Endothelial cell of umbilical vein (primary cell): Measurements from ENCODE around the gene PTPN14. TPM values are rescaled to one million over a fixed set of nuclear protein-coding genes. Genes with fewer than 3 reads are reported as not detected.

Source experiments
- BruUV-seq: library from RNA; stranded (reverse); fragments of 400-500 nt; replicated peaks from 2 replicates; lab custom pipeline; 2021; lab: Mats Ljungman, UMichigan
- CTCF ChIA-PET: fragments of 300-600, 350-600 bp; sonication (Branson Sonifier 250); formaldehyde crosslinking; loops from one replicate; lab custom pipeline; 2021; ENCODE audit warnings: antibody characterized with exemption, inconsistent platforms; lab: Charles Lee
- POLR2A ChIA-PET: fragments of 300-600, 350-600 bp; sonication (Branson Sonifier 250); formaldehyde crosslinking; loops from one replicate; lab custom pipeline; 2021; ENCODE audit warnings: antibody characterized with exemption, inconsistent platforms; lab: Charles Lee
- DNase-seq: peaks from one replicate; pipeline ENCODE4 v3.0.0-alpha.2; 2011; ENCODE audit warnings: low read depth, low spot score
- FAIRE-seq: peaks from 2 replicates; lab custom pipeline; 2011; peaks lifted over from hg19 to GRCh38; lab: Jason Lieb, UNC
- H2AFZ ChIP-seq: 2 replicates; pipeline ENCODE4 v1.6.0; 2012; ENCODE audit warnings: low read depth, low read length, control low read depth, inconsistent platforms
- H3K27ac ChIP-seq: 2 replicates; pipeline ENCODE4 v1.5.1; 2011; ENCODE audit warnings: low read depth, mild to moderate bottlenecking, control low read depth, low read length, moderate library complexity; ENCODE audit not compliant: insufficient read depth
- H3K27me3 ChIP-seq, 2 experiments: 2 replicates each; pipeline versions ENCODE4 v1.6.0 to v1.6.1; 2011; ENCODE audit warnings: low read length in 2 of 2, mixed read lengths in 1 of 2; ENCODE audit not compliant: control insufficient read depth in 2 of 2, insufficient read depth in 2 of 2
- H3K36me3 ChIP-seq, 2 experiments: 2 replicates in 1 of 2; 3 replicates in 1 of 2; pipeline ENCODE4 v1.5.1; 2011; ENCODE audit warnings: low read length in 2 of 2, mild to moderate bottlenecking in 1 of 2, moderate library complexity in 1 of 2; ENCODE audit not compliant: control insufficient read depth in 2 of 2, insufficient read depth in 2 of 2; ENCODE audit errors: extremely low read depth in 1 of 2
- H3K4me1 ChIP-seq: 3 replicates; pipeline ENCODE4 v1.5.1; 2011; ENCODE audit warnings: mild to moderate bottlenecking, low read length; ENCODE audit not compliant: control insufficient read depth, insufficient read depth; ENCODE audit errors: extremely low read depth
- H3K4me2 ChIP-seq: 2 replicates; pipeline ENCODE4 v1.6.1; 2011; ENCODE audit warnings: low read length, control low read depth, mixed read lengths; ENCODE audit not compliant: insufficient read depth
- H3K4me3 ChIP-seq, 3 experiments: fragments of 200-600 bp in 1 of 3; sonication (generic), shearing (Covaris generic) in 1 of 3; replicated peaks in 1 of 3; 2 replicates each; pipeline ENCODE4 v1.5.1; 2011 to 2016; ENCODE audit warnings: control low read depth in 3 of 3, low read length in 3 of 3, mild to moderate bottlenecking in 2 of 3, inconsistent platforms in 1 of 3, low read depth in 1 of 3, moderate library complexity in 1 of 3; ENCODE audit not compliant: insufficient read depth in 1 of 3
- H3K79me2 ChIP-seq: 2 replicates; pipeline ENCODE4 v1.6.0; 2012; ENCODE audit warnings: low read length, inconsistent platforms; ENCODE audit not compliant: control insufficient read depth, insufficient read depth
- H3K9ac ChIP-seq: replicated peaks from 2 replicates; pipeline ENCODE3; 2011; ENCODE audit warnings: low read length, control low read depth; ENCODE audit not compliant: insufficient read depth; ENCODE audit errors: extremely low read depth
- H3K9me1 ChIP-seq: replicated peaks from 3 replicates; pipeline ENCODE4 v1.6.0; 2011; ENCODE audit warnings: mild to moderate bottlenecking, low read length; ENCODE audit not compliant: control insufficient read depth, insufficient read depth; ENCODE audit errors: extremely low read depth
- H3K9me3 ChIP-seq: replicated peaks from 2 replicates; pipeline ENCODE4 v1.5.1; 2012; ENCODE audit warnings: low read length, inconsistent platforms; ENCODE audit not compliant: control insufficient read depth, insufficient read depth
- H4K20me1 ChIP-seq: replicated peaks from 2 replicates; pipeline ENCODE3; 2011; ENCODE audit warnings: mild to moderate bottlenecking, low read length; ENCODE audit not compliant: control insufficient read depth, insufficient read depth; ENCODE audit errors: extremely low read depth
- FOS ChIP-seq: IDR thresholded peaks from 2 replicates; pipeline ENCODE4 v1.6.1; 2011; ENCODE audit warnings: mild to moderate bottlenecking, low read length, moderate library complexity, borderline replicate concordance; ENCODE audit not compliant: insufficient read depth
- GATA2 ChIP-seq: IDR thresholded peaks from 2 replicates; pipeline ENCODE4 v1.7.0; 2011; ENCODE audit warnings: low read depth, mild to moderate bottlenecking, moderate library complexity, mixed read lengths, low read length; ENCODE audit not compliant: insufficient read length, insufficient read depth
- JUN ChIP-seq: IDR thresholded peaks from 2 replicates; pipeline ENCODE4 v1.6.1; 2011; ENCODE audit warnings: borderline replicate concordance, low read depth; ENCODE audit not compliant: insufficient read length, insufficient read depth
- MYC ChIP-seq: IDR thresholded peaks from one replicate; pipeline ENCODE4 v1.6.1; 2011; ENCODE audit warnings: mild to moderate bottlenecking, low read depth, low read length
- POLR2A ChIP-seq: IDR thresholded peaks from 2 replicates; pipeline ENCODE4 v1.6.1; 2012; ENCODE audit warnings: low read depth, mild to moderate bottlenecking, control low read depth, low read length
- dilution Hi-C: fragments of 300-500 bp; cut with MboI; formaldehyde crosslinking; loops from one replicate; pipeline ENCODE4 v1.15.0; 2019; ENCODE audit warnings: low sequenced_read_pairs; ENCODE audit not compliant: extremely low pct_ligation_motif_present
- intact Hi-C: fragments of 100-400 bp; cut with micrococcal nuclease; formaldehyde crosslinking; loops from one replicate; pipeline ENCODE4 v1.10.0; 2022
- polyA plus RNA-seq, 4 experiments: library from polyadenylated mRNA; depleted of rRNA in 3 of 4; stranded (reverse) in 3 of 4; unstranded in 1 of 4; fragments of >200 nt; gene quantifications; 2 replicates each; pipeline versions ENCODE4 v1.2.1 to v1.2.3, GENCODE V29; 2011 to 2012; ENCODE audit warnings: missing spikeins in 1 of 4
- total RNA-seq: library from RNA; stranded (reverse); gene quantifications from 2 replicates; pipeline ENCODE4 v1.2.3, GENCODE V29; 2021
- TF ChIP-seq, protein P1 (sequence below): IDR thresholded peaks from 2 replicates; pipeline ENCODE4 v1.6.1; 2011; ENCODE audit not compliant: insufficient read depth, insufficient read length
- TF ChIP-seq, protein P2 (sequence below), 2 donors: IDR thresholded peaks; 1 replicate in 1 of 2; 2 replicates in 1 of 2; pipeline ENCODE4 v1.5.1; 2011; ENCODE audit warnings: low read length in 2 of 2, mild to moderate bottlenecking in 2 of 2, moderate library complexity in 2 of 2, control low read depth in 1 of 2, inconsistent platforms in 1 of 2, low read depth in 1 of 2; ENCODE audit not compliant: insufficient read depth in 1 of 2; ENCODE audit errors: extremely low read depth in 1 of 2

Gene PTPN14
- total and polyA plus RNA-seq, 2 donors (not counting 3 experiments of a cell fraction or from before 2014, with no cell fraction given), result 18.5 to 93.0 TPM

DNA sequence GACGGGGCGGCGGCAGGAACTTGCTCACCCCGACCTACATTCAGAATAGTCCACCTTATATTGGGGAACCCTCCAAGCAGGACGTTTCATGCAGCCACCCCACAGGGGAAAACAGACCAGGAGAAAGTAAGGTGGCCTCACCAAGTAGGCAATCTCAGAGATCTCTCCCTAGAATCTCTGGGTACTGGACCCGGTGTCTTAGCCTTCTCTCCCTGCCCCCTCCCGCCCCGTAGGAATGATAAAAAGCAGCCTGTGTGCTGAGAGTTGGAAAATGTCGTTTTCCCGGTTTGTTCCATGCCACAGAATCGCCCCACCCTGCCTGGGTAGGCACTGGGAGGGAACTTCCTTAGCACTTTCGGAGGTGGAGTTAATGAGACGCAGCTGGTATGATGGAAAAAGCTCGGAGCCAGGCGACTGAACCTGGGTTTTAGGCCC is 789 bp upstream of the PTPN14 start:
- CTCF ChIA-PET, result interaction anchor here (0.9 to 12.4 kb wide), 11 partner anchors 9 to 219 kb away, joined by 3 to 171 read pairs (median 9); no protein-coding TSS in a partner anchor
- dilution Hi-C loops (no loop called here), intact Hi-C loops (loop anchor here (1.0 kb wide), 4 partner anchors 105 to 271 kb away; partner anchors contain the start of gene SMYD2)
- DNase-seq, result peak; percentile 82
- Histone ChIP-seq H3K4me3 (peak overlapping the region; percentile 31 to 80 (median 63)), H3K27ac (peak overlapping the region; percentile 98), H3K9ac (peak overlapping the region; percentile 99), H2AFZ (peak overlapping the region; percentile 60), H3K36me3 (no peaks in the 10 kb centered on the region), H4K20me1 (peaks cover 2% of the 10 kb centered on the region), H3K9me3 (no peaks in the 10 kb centered on the region), H3K79me2 (peaks cover 40% of the 10 kb centered on the region), H3K9me1 (no peaks in the 10 kb centered on the region), H3K27me3 (no peaks in the 10 kb centered on the region), H3K4me1 (peaks cover 45% of the 10 kb centered on the region), H3K4me2 (peak overlapping the region; percentile 81)
- POLR2A ChIA-PET, result interaction anchor here (0.9 to 1.7 kb wide), 6 partner anchors 13 to 148 kb away, joined by 3 to 22 read pairs (median 4); no protein-coding TSS in a partner anchor
- peak; percentile 85 for FAIRE-seq
- no peak for TF ChIP-seq FOS
- TF ChIP-seq POLR2A, result peak; percentile 48
- BruUV-seq, result TSS peak; percentile 73

DNA sequence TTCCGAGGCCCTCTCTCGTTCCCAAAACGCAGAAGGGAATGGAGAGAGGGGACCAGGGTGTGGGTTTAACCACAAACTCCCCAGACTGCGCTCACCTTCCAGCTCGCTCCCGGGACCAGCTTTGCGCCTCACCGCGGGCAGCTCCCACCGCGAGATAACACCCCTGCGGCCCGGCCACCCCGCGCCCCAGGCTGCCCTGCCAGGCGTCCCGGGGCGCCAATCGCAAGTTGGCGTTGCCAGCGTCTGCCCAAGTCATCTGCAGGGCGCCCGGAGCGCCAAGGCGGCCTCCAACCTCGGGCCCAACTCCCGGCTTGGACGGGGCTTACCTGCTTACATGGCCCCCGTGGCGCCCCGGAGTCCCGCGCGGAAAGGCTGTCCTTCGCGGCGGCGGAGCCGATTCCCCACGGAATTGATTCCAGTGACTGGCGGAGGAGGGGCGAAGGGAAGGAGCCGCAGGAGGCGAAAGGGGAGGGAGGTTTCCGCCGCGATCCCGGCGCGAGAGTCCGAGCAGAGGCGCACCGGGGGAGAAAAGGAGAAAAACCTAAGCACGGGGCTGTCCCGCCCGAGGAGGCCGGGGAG is 456 bp downstream of the PTPN14 start:
- DNase-seq (no peak), FAIRE-seq (no peak)
- Histone ChIP-seq H4K20me1 (peaks cover 4% of the 10 kb centered on the region), H3K27ac (peak overlapping the region; percentile 98), H3K9me3 (no peaks in the 10 kb centered on the region), H3K36me3 (no peaks in the 10 kb centered on the region), H3K79me2 (peaks cover 51% of the 10 kb centered on the region), H3K27me3 (no peaks in the 10 kb centered on the region), H3K4me2 (peak overlapping the region; percentile 94), H3K4me3 (peak overlapping the region; percentile 28 to 88 (median 73)), H2AFZ (no peak overlapping the region), H3K9ac (peak overlapping the region; percentile 81), H3K9me1 (no peaks in the 10 kb centered on the region), H3K4me1 (peaks cover 56% of the 10 kb centered on the region)
- BruUV-seq, result TSS peak; percentile 28
- ChIA-PET CTCF (interaction anchor here (0.6 to 12.4 kb wide), 17 partner anchors 8 to 218 kb away, joined by 3 to 171 read pairs (median 5); no protein-coding TSS in a partner anchor), POLR2A (interaction anchor here (0.7 to 1.7 kb wide), 6 partner anchors 9 to 148 kb away, joined by 3 to 22 read pairs (median 4); no protein-coding TSS in a partner anchor)
- intact Hi-C loops (loop anchor here (1.0 to 2.0 kb wide), 6 partner anchors 34 to 189 kb away; partner anchors contain the start of gene CENPF), dilution Hi-C loops (no loop called here)
- TF ChIP-seq JUN (no peak), POLR2A (no peak), FOS (no peak), MYC (no peak), GATA2 (no peak)
- TF ChIP-seq, protein P1, sequence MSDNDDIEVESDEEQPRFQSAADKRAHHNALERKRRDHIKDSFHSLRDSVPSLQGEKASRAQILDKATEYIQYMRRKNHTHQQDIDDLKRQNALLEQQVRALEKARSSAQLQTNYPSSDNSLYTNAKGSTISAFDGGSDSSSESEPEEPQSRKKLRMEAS, result no peak
- TF ChIP-seq, protein P2, sequence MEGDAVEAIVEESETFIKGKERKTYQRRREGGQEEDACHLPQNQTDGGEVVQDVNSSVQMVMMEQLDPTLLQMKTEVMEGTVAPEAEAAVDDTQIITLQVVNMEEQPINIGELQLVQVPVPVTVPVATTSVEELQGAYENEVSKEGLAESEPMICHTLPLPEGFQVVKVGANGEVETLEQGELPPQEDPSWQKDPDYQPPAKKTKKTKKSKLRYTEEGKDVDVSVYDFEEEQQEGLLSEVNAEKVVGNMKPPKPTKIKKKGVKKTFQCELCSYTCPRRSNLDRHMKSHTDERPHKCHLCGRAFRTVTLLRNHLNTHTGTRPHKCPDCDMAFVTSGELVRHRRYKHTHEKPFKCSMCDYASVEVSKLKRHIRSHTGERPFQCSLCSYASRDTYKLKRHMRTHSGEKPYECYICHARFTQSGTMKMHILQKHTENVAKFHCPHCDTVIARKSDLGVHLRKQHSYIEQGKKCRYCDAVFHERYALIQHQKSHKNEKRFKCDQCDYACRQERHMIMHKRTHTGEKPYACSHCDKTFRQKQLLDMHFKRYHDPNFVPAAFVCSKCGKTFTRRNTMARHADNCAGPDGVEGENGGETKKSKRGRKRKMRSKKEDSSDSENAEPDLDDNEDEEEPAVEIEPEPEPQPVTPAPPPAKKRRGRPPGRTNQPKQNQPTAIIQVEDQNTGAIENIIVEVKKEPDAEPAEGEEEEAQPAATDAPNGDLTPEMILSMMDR (IDR thresholded peaks at IDR 0.05; ENCODE audit: extremely low read depth in 1 of 2, insufficient read depth in 1 of 2, low read depth in 1 of 2, low read length in 2 of 2), result no peak
